GM12872 (cell line): ENCODE measurements around the gene RDH12.

Experiments
- TF ChIP-seq, protein P1 (sequence below): IDR thresholded peaks from 3 replicates; pipeline ENCODE4 v1.5.1; 2011; ENCODE audit warnings: low read depth, mild to moderate bottlenecking, low read length, moderate library complexity; ENCODE audit not compliant: insufficient read depth

RDH12 gene

GRCh38 chr14:67766035-67766680, 64.5 kb downstream of the RDH12 start:
- TF ChIP-seq, protein P1, sequence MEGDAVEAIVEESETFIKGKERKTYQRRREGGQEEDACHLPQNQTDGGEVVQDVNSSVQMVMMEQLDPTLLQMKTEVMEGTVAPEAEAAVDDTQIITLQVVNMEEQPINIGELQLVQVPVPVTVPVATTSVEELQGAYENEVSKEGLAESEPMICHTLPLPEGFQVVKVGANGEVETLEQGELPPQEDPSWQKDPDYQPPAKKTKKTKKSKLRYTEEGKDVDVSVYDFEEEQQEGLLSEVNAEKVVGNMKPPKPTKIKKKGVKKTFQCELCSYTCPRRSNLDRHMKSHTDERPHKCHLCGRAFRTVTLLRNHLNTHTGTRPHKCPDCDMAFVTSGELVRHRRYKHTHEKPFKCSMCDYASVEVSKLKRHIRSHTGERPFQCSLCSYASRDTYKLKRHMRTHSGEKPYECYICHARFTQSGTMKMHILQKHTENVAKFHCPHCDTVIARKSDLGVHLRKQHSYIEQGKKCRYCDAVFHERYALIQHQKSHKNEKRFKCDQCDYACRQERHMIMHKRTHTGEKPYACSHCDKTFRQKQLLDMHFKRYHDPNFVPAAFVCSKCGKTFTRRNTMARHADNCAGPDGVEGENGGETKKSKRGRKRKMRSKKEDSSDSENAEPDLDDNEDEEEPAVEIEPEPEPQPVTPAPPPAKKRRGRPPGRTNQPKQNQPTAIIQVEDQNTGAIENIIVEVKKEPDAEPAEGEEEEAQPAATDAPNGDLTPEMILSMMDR = no peak

DNA sequence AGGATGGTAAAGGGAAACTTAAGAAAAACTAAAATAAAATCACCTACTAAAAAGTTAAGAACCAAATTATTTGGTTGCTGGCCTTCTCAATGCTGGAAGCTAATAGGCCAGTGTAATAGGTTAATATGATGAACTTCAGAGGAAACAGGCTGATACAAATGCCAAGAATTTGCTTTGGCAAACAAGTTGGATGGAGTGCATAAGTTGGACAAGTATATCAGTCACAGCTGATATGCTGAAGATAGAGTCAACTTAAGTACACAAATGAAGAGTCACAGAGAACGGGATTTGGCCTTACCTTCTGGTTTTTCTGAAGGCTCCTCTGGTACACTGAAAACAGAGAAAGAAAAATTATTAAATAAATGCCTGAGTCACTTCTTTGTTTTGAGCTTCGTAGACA, 66.5 kb downstream of the RDH12 start:
- TF ChIP-seq, protein P1 = no peak

DNA sequence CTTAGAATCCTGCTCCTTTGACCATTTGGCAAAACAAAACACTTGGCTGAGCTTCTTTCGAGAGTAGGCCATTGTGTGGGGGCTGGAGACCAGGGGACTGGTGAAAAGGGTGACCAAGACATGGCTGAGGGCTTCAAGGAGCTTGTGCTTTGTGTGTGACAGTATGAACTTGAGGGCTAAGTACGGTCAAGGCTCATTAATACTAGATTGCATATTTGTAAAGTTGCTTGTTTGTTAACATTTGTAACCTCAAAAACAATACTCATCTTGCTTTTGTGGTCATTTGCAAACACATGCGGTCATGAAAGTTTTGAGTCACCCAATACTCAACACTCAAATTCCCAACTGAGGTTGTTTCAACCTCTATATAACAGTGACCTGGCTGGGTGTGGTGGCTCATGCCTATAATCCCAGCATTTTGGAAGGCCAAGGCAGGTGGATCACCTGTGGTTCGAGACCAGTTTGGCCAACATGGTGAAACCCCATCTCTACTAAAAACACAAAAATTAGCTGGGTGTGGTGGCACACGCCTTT, 72.2 kb downstream of the RDH12 start:
- TF ChIP-seq, protein P1 = no peak

GRCh38 chr14:67776653-67777322, 75.1 kb downstream of the RDH12 start:
- TF ChIP-seq, protein P1 = no peak

GRCh38 chr14:67778792-67779191, 77.1 kb downstream of the RDH12 start:
- TF ChIP-seq, protein P1 = no peak

- TF ChIP-seq, protein P1 = no peak
These were observed 80.4 kb downstream of the RDH12 start for GRCh38 chr14:67782090-67782489.
